PC-9 (cell line): ENCODE results near the gene ING5. TPM values are rescaled to one million over a fixed set of nuclear protein-coding genes. Genes with fewer than 3 reads are reported as not detected.

Source experiments
- BruUV-seq: library from RNA; stranded (reverse); fragments of 400-500 nt; replicated peaks from 2 replicates; lab custom pipeline; 2021; lab: Mats Ljungman, UMichigan
- CTCF ChIA-PET: fragments of 300-600 bp; sonication (Branson Sonifier 250); formaldehyde crosslinking; loops from one replicate; lab custom pipeline; 2022; ENCODE audit warnings: antibody characterized with exemption; lab: Charles Lee
- POLR2A ChIA-PET: fragments of 300-600 bp; sonication (Branson Sonifier 250); formaldehyde crosslinking; loops from one replicate; lab custom pipeline; 2022; ENCODE audit warnings: antibody characterized with exemption; ENCODE audit not compliant: unreplicated experiment; lab: Charles Lee
- DNase-seq, 2 experiments: peaks; one replicate each; pipeline versions ENCODE4 v3.0.0 to v3.0.0-alpha.2; 2015 to 2022; ENCODE audit warnings: mixed read lengths in 1 of 2
- H2AFZ ChIP-seq: fragments of 200-600 bp; sonication (generic); 2 replicates; pipeline ENCODE4 v1.8.1; 2017; ENCODE audit warnings: antibody characterized with exemption
- H3F3A ChIP-seq: fragments of 200-600 bp; sonication (generic); 2 replicates; pipeline ENCODE4 v1.8.1; 2017; ENCODE audit warnings: antibody characterized with exemption, mild to moderate bottlenecking, low read depth; ENCODE audit not compliant: insufficient read depth
- H3K27ac ChIP-seq: fragments of 200-600 bp; sonication (generic); 2 replicates; pipeline ENCODE4 v1.6.1; 2016; ENCODE audit warnings: mixed run types
- H3K27me3 ChIP-seq: fragments of 200-600 bp; sonication (generic); 2 replicates; pipeline ENCODE4 v1.6.1; 2016; ENCODE audit warnings: low read depth, mixed run types; ENCODE audit not compliant: insufficient read depth
- H3K36me3 ChIP-seq: fragments of 200-600 bp; sonication (generic); 2 replicates; pipeline ENCODE4 v1.6.1; 2016; ENCODE audit warnings: low read depth, mixed run types
- H3K4me1 ChIP-seq: fragments of 200-600 bp; sonication (generic); replicated peaks from 2 replicates; pipeline ENCODE4 v1.6.1; 2016; ENCODE audit warnings: mixed run types; ENCODE audit not compliant: insufficient read depth
- H3K4me2 ChIP-seq: fragments of 200-600 bp; sonication (generic); 2 replicates; pipeline ENCODE4 v1.6.1; 2017; ENCODE audit warnings: mixed run types
- H3K4me3 ChIP-seq: fragments of 200-600 bp; sonication (generic); 2 replicates; pipeline ENCODE4 v1.6.1; 2016; ENCODE audit warnings: mixed run types
- H3K79me2 ChIP-seq: fragments of 200-600 bp; sonication (generic); 2 replicates; pipeline ENCODE4 v1.6.1; 2017; ENCODE audit warnings: low read depth, mixed run types
- H3K9me2 ChIP-seq: fragments of 200-600 bp; sonication (generic); 2 replicates; pipeline ENCODE4 v1.8.1; 2017; ENCODE audit warnings: mild to moderate bottlenecking; ENCODE audit not compliant: insufficient read depth
- H3K9me3 ChIP-seq: fragments of 200-600 bp; sonication (generic); 2 replicates; pipeline ENCODE4 v1.8.1; 2016; ENCODE audit warnings: low read depth; ENCODE audit not compliant: insufficient read depth
- H4K20me1 ChIP-seq: fragments of 200-600 bp; sonication (generic); 2 replicates; pipeline ENCODE4 v1.8.1; 2017; ENCODE audit not compliant: insufficient read depth
- EZH2 ChIP-seq: fragments of 200-600 bp; sonication (generic); IDR thresholded peaks from 2 replicates; pipeline ENCODE4 v1.8.0; 2017; ENCODE audit warnings: antibody characterized with exemption, low read depth
- intact Hi-C: fragments of 100-400 bp; cut with micrococcal nuclease; formaldehyde crosslinking; loops from one replicate; pipeline ENCODE4 v1.10.0; 2022; ENCODE audit not compliant: unreplicated experiment
- total RNA-seq: library from RNA; stranded (reverse); gene quantifications from 2 replicates; pipeline ENCODE4 v1.2.3, GENCODE V29; 2021
- TF ChIP-seq, protein P1 (sequence below): fragments of 200-600 bp; sonication (generic); conservative IDR thresholded peaks from 2 replicates; pipeline ENCODE4 v1.6.1; 2017; ENCODE audit warnings: mixed run types, antibody characterized with exemption, mild to moderate bottlenecking, moderate library complexity

Gene ING5
- total RNA-seq, 1 experiment from 2014 or later: 79.7 TPM

DNA sequence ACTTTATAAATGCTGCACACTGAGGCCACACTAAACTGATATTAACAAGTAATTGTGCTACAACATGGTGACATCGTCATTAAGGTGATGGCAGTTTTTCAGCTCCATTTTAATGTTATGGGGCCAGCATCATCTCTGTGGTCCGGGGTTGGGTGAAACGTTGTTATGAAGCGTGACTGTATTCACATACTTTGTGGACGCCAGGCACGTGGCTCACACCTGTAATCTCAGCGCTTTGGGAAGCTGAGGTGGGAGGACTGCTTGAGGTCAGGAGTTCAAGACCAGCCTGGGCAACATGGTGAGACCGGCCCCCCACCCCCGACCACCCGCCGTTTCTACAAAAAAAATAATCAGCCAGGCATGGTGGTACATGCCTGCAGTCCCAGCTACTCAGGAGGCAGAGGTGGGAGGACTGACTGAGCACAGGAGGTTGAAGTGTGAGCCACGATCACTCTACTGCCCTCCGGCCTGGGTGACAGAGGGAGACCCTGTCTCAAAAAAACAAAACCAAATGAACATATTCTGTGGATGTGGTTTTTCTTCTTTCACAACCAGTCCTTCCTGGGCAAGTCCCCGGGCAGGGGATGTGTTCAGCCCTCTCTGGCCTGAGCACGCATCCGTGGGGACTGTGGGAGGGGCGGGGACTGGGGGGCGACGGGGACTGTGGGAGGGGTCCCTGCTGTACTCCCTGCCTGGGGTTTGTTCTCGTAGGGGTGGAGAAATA lies 61.9 kb downstream of the ING5 start:
- H3K27ac ChIP-seq: no peak overlapping the region
- DNase-seq: no peak
- no peak overlapping the region for H3K4me3 ChIP-seq
- H3K27me3 ChIP-seq: no peaks in the 10 kb centered on the region
- no peaks in the 10 kb centered on the region for H3K4me1 ChIP-seq
- peaks cover 7% of the 10 kb centered on the region; the same call in 1 of the 2 replicates for H3F3A ChIP-seq
- H4K20me1 ChIP-seq: peaks cover 28% of the 10 kb centered on the region
- ChIA-PET POLR2A (no interaction called here), CTCF (interaction anchor here (0.6 kb wide), 1 partner anchor 29 kb away, joined by 4 read pairs; the partner anchor contains the start of gene D2HGDH)
- TF ChIP-seq EZH2: no peak
- TF ChIP-seq, protein P1, sequence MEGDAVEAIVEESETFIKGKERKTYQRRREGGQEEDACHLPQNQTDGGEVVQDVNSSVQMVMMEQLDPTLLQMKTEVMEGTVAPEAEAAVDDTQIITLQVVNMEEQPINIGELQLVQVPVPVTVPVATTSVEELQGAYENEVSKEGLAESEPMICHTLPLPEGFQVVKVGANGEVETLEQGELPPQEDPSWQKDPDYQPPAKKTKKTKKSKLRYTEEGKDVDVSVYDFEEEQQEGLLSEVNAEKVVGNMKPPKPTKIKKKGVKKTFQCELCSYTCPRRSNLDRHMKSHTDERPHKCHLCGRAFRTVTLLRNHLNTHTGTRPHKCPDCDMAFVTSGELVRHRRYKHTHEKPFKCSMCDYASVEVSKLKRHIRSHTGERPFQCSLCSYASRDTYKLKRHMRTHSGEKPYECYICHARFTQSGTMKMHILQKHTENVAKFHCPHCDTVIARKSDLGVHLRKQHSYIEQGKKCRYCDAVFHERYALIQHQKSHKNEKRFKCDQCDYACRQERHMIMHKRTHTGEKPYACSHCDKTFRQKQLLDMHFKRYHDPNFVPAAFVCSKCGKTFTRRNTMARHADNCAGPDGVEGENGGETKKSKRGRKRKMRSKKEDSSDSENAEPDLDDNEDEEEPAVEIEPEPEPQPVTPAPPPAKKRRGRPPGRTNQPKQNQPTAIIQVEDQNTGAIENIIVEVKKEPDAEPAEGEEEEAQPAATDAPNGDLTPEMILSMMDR: no peak
- H3K36me3 ChIP-seq: peaks cover 9% of the 10 kb centered on the region
- H3K9me2 ChIP-seq: no peaks in the 10 kb centered on the region
- no peak overlapping the region for H3K4me2 ChIP-seq
- H3K9me3 ChIP-seq: no peaks in the 10 kb centered on the region
- H3K79me2 ChIP-seq: no peaks in the 10 kb centered on the region
- no peak overlapping the region for H2AFZ ChIP-seq
- intact Hi-C loops: no loop called here
- BruUV-seq: TSS peak; percentile 10

DNA sequence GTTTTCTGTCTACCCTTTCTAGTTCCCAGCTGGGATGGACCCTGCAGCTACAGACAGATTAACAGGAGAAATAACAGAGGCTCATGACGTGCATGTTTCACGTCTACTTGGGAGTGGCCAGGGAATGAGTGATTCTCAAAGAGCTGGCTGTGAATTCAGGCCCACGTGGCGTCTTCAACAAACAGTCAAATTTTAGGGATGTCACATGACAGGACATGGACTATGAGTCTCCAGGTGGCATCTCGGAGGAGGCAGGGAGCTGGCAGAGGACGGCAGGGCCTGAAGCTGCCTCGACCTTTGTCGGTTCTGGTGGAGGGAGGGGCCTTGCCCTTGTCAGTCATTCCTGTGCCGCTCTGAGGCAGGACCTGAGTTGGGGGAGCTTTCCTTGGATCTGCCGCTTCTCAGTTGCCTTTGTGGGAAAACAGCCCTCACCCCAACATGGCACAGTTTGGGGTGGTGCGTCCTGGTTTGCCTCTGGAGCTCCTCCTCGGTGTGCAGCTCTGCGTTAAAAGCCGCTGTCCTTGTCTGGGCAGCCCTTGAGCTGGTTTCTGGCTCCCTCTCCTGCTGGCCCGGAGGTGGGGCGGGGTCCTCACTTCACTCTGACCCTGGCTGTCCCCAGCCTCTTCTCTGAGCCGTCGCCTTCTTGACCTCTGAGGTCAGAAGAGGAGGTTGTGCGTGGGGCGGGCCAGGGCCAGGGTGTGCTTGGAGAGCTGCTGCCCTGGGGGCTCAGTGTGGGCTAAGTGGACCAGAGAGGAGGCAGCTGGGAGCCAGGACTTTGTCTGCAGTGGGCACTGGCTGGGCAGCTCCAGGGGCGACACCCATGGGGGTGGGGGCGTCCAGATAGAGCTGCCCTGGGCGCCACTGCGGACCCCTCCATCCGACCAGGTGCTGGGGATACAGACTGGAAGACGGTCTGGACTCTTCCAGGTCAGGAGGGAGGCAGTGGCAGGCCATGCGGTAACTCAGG lies 62.7 kb downstream of the ING5 start:
- CTCF ChIA-PET: interaction anchor here (0.6 kb wide), 1 partner anchor 30 kb away, joined by 4 read pairs; the partner anchor contains the start of gene D2HGDH
- no TSS peak for BruUV-seq

More for the DNA sequence above, 62.7 kb downstream of the ING5 start:
- Histone ChIP-seq H3F3A (peaks cover 4% of the 10 kb centered on the region; the same call in 1 of the 2 replicates), H3K4me2 (no peak overlapping the region), H3K79me2 (no peaks in the 10 kb centered on the region), H3K4me1 (no peaks in the 10 kb centered on the region), H3K9me3 (no peaks in the 10 kb centered on the region), H2AFZ (no peak overlapping the region), H3K27ac (no peak overlapping the region), H4K20me1 (peaks cover 24% of the 10 kb centered on the region), H3K9me2 (no peaks in the 10 kb centered on the region), H3K36me3 (peaks cover 3% of the 10 kb centered on the region), H3K27me3 (no peaks in the 10 kb centered on the region), H3K4me3 (no peak overlapping the region)
- intact Hi-C loops: no loop called here
- TF ChIP-seq EZH2: no peak
- TF ChIP-seq, protein P1: no peak
- DNase-seq: no peak
- POLR2A ChIA-PET: no interaction called here
